GM12801 (cell line): ENCODE measurements around the gene TNFSF11.

Experiments
- TF ChIP-seq, protein P1 (sequence below): IDR thresholded peaks from one replicate; pipeline ENCODE4 v1.5.1; 2011; ENCODE audit warnings: control low read depth; ENCODE audit not compliant: insufficient read length; ENCODE audit errors: extremely low read depth

TNFSF11 gene

DNA sequence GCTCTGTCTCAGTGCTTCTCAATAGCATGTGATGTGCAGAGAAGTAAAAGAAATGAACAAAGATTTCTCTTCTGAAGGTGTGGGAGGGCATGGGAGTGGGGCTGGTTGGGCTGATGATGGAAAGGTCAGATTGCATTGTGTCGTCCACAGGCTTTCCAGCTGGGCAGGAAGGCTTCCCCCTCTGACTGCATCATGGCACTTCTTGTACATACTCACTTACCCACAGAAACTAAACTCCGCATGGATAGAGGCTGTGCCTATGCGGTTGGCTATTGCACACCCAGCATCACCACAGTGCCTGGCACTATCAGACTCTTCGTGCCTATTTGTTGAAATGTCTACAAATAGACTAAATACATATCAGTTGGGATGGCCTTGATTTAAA, 24.4 kb upstream of the TNFSF11 start:
- TF ChIP-seq, protein P1, sequence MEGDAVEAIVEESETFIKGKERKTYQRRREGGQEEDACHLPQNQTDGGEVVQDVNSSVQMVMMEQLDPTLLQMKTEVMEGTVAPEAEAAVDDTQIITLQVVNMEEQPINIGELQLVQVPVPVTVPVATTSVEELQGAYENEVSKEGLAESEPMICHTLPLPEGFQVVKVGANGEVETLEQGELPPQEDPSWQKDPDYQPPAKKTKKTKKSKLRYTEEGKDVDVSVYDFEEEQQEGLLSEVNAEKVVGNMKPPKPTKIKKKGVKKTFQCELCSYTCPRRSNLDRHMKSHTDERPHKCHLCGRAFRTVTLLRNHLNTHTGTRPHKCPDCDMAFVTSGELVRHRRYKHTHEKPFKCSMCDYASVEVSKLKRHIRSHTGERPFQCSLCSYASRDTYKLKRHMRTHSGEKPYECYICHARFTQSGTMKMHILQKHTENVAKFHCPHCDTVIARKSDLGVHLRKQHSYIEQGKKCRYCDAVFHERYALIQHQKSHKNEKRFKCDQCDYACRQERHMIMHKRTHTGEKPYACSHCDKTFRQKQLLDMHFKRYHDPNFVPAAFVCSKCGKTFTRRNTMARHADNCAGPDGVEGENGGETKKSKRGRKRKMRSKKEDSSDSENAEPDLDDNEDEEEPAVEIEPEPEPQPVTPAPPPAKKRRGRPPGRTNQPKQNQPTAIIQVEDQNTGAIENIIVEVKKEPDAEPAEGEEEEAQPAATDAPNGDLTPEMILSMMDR, result no peak

DNA sequence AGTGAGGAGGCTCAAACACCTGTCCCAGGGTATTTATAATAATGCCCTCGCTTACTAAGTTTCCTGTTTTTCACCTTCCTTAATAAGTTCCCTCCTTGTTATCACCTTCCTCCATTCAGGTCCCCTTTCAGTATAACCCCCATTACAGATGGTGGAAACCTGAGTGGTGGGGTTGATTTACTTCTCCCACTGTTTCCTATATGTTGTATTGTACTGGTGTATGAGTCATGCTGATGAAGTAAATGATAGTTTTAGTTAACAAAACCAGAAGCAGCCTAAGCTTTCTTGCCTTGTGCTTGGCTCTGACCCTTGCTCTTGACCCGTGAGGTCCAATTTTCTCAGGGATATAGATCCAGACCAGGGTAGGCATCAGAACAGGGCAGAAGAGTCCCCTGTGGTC, 22.3 kb upstream of the TNFSF11 start:
- TF ChIP-seq, protein P1, result no peak

- TF ChIP-seq, protein P1, result no peak
Observed at GRCh38 chr13:42553098-42554046, 20.6 kb upstream of the TNFSF11 start.

GRCh38 chr13:42559057-42559456, 14.9 kb upstream of the TNFSF11 start:
- TF ChIP-seq, protein P1, result no peak

DNA sequence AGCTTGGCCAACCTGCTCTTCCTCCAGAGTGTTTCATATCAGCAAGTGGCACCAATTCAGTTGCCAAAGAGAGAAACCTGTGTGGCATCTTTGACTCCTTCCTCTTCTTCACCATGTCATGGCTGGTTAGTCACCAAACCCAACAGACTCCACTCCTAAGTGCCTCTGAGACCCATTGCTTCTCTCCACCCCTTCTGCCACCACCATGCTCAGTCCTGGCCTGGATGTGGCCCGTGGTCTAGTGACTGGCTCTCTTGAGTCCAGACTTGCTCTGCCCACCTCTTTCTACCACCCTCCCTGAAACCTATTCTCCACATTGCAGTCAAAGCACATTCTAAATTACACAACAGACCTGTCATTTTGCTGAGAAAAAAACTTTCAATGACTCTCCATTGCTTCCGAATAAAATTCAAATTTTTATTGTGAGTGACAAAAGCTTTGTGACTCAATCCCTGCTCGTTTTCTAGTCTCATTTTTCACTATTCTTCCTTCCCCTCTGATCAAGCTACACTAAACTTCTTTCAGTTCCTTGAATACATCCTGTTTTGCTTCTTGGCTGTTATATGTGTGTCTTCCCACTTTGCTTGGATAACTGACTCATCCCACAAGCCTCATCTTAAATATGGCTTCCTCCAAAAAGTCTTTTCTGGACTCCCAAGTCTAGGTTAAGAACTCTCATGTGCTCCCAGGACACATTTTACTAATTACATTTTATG, 12.0 kb upstream of the TNFSF11 start:
- TF ChIP-seq, protein P1, result no peak

GRCh38 chr13:42567906-42568305, 6.0 kb upstream of the TNFSF11 start:
- TF ChIP-seq, protein P1, result no peak

GRCh38 chr13:42569576-42570344, 4.2 kb upstream of the TNFSF11 start:
- TF ChIP-seq, protein P1, result no peak
